Measurements from ENCODE around the gene ZNF223. TPM values are rescaled to one million over a fixed set of nuclear protein-coding genes. Genes with fewer than 3 reads are reported as not detected.

ZNF223 gene
- total and polyA plus RNA-seq, 9 of the 15 experiments (the other 6 are each of a cell fraction or from before 2014, with no cell fraction given) = 0.21 to 1.8 (median 0.71) TPM

- H2AFZ ChIP-seq (ENCODE audit: low read depth, low read length) = peak within 1 kb of the TSS; percentile 99
- peaks cover 12% of the 10 kb centered on the region for H3K79me2 ChIP-seq (ENCODE audit: control insufficient read depth, insufficient read depth, low read length)
- H4K20me1 ChIP-seq (replicated peaks; ENCODE audit: control insufficient read depth, insufficient read depth, low read length) = no peaks in the 10 kb centered on the region
- peak within 1 kb of the TSS; percentile 92 for H3K4me2 ChIP-seq (ENCODE audit: insufficient read depth, low read length)
- FAIRE-seq (peak; percentile 93), DNase-seq (ENCODE audit: extremely low read depth in 1 of 4, low spot score in 3 of 4) (peak; percentile 88 to 94 (median 88)), ATAC-seq (peak; percentile 98)
- 1% methylated on average over 50 of the region's 50 CpGs for WGBS (ENCODE audit: insufficient coverage, low coverage, missing lambda C conversion rate)
- peak within 1 kb of the TSS; percentile 74 for H3K27ac ChIP-seq (ENCODE audit: extremely low read depth, low read depth, low read length)
- H3K27me3 ChIP-seq (ENCODE audit: control insufficient read depth in 2 of 2, insufficient read depth in 2 of 2, low read length in 2 of 2) = no peaks in the 10 kb centered on the region
- in situ Hi-C loops (cut with MboI) (no loop called here), intact Hi-C loops (cut with micrococcal nuclease) (loop anchor here (1.0 kb wide), 1 partner anchor 19 kb away; the partner anchor contains the start of gene ZNF225)
- H3K4me1 ChIP-seq (replicated peaks in 1 of 2; ENCODE audit: control insufficient read depth in 2 of 2, insufficient read depth in 2 of 2, low read length in 2 of 2) = no peaks in the 10 kb centered on the region; a peak in 1 of 5 replicates
- peaks cover 4% of the 10 kb centered on the region; the same call in 2 of the 3 replicates for H3K36me3 ChIP-seq (ENCODE audit: control insufficient read depth, insufficient read depth, low read length)
- no peaks in the 10 kb centered on the region for H3K9me1 ChIP-seq (ENCODE audit: control insufficient read depth, insufficient read depth, low read length)
- H3K4me3 ChIP-seq = peak within 1 kb of the TSS; percentile 68
- H3K9me3 ChIP-seq (replicated peaks; ENCODE audit: control insufficient read depth, insufficient read depth, low read depth, low read length) = no peaks in the 10 kb centered on the region
- ChIA-PET CTCF (ENCODE audit: low intra/inter-chr PET ratio) (no interaction called here), POLR2A (interaction anchor here (0.6 to 1.6 kb wide), 8 partner anchors 9 to 406 kb away, joined by 3 to 5 read pairs (median 4); partner anchors contain the start of gene ZNF180)
- H3K9ac ChIP-seq (ENCODE audit: insufficient read depth in 1 of 2, low read depth in 2 of 2, low read length in 2 of 2) = peak within 1 kb of the TSS; percentile 79 to 88
- no TSS peak for BruUV-seq (replicated peaks)
- peak; percentile 85 for TF ChIP-seq MBD2 (IDR thresholded peaks at IDR 0.05; ENCODE audit: borderline replicate concordance, low read depth)
- TF ChIP-seq, protein P1, sequence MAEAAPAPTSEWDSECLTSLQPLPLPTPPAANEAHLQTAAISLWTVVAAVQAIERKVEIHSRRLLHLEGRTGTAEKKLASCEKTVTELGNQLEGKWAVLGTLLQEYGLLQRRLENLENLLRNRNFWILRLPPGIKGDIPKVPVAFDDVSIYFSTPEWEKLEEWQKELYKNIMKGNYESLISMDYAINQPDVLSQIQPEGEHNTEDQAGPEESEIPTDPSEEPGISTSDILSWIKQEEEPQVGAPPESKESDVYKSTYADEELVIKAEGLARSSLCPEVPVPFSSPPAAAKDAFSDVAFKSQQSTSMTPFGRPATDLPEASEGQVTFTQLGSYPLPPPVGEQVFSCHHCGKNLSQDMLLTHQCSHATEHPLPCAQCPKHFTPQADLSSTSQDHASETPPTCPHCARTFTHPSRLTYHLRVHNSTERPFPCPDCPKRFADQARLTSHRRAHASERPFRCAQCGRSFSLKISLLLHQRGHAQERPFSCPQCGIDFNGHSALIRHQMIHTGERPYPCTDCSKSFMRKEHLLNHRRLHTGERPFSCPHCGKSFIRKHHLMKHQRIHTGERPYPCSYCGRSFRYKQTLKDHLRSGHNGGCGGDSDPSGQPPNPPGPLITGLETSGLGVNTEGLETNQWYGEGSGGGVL (CRISPR knock-in tag; IDR thresholded peaks at IDR 0.05) = no peak
- TF ChIP-seq AFF1 (IDR thresholded peaks at IDR 0.05; ENCODE audit: low read depth in 1 of 2, partially characterized antibody in 2 of 2) = peak in 1 of 2 experiments; percentile 96
- 0 out of 2 replicates have a peak, but pooled peaks have one; percentile 28 for TF ChIP-seq MXI1 (IDR thresholded peaks at IDR 0.05; ENCODE audit: low read depth, low read length)
- TF ChIP-seq, protein P2, sequence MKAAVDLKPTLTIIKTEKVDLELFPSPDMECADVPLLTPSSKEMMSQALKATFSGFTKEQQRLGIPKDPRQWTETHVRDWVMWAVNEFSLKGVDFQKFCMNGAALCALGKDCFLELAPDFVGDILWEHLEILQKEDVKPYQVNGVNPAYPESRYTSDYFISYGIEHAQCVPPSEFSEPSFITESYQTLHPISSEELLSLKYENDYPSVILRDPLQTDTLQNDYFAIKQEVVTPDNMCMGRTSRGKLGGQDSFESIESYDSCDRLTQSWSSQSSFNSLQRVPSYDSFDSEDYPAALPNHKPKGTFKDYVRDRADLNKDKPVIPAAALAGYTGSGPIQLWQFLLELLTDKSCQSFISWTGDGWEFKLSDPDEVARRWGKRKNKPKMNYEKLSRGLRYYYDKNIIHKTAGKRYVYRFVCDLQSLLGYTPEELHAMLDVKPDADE (conservative IDR thresholded peaks at IDR 0.05; ENCODE audit: control insufficient read depth, low read depth, low read length) = peak; percentile 99
- TF ChIP-seq SAFB (IDR thresholded peaks at IDR 0.05; ENCODE audit: borderline replicate concordance, low read depth, low read length) = peak; percentile 43; the same call in 1 of the 2 replicates
- TF ChIP-seq SMAD2 (IDR thresholded peaks at IDR 0.05; ENCODE audit: low read depth, low read length) = no peak
- TF ChIP-seq, protein P3, sequence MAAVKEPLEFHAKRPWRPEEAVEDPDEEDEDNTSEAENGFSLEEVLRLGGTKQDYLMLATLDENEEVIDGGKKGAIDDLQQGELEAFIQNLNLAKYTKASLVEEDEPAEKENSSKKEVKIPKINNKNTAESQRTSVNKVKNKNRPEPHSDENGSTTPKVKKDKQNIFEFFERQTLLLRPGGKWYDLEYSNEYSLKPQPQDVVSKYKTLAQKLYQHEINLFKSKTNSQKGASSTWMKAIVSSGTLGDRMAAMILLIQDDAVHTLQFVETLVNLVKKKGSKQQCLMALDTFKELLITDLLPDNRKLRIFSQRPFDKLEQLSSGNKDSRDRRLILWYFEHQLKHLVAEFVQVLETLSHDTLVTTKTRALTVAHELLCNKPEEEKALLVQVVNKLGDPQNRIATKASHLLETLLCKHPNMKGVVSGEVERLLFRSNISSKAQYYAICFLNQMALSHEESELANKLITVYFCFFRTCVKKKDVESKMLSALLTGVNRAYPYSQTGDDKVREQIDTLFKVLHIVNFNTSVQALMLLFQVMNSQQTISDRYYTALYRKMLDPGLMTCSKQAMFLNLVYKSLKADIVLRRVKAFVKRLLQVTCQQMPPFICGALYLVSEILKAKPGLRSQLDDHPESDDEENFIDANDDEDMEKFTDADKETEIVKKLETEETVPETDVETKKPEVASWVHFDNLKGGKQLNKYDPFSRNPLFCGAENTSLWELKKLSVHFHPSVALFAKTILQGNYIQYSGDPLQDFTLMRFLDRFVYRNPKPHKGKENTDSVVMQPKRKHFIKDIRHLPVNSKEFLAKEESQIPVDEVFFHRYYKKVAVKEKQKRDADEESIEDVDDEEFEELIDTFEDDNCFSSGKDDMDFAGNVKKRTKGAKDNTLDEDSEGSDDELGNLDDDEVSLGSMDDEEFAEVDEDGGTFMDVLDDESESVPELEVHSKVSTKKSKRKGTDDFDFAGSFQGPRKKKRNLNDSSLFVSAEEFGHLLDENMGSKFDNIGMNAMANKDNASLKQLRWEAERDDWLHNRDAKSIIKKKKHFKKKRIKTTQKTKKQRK (IDR thresholded peaks at IDR 0.05; ENCODE audit: borderline replicate concordance, low read depth, low read length) = no peak
- TF ChIP-seq ZEB2 (IDR thresholded peaks at IDR 0.05) = no peak
Measured at GRCh38 chr19:44093931-44094765, 42.3 kb downstream of the ZNF223 start, which contains the start of gene ZNF224. TSS of gene ZNF224 (plus strand) at chr19:44094361. CDS start at chr19:44097874, 3,513 bp downstream.
